Measurements from ENCODE around the gene ARSA. TPM values are rescaled to one million over a fixed set of nuclear protein-coding genes. Genes with fewer than 3 reads are reported as not detected.
A peak's percentile ranks its signal among the peaks of the same experiment; 100 is the strongest.

ARSA gene
- total and polyA plus RNA-seq, 2 of the 13 experiments (the other 11 are each of a cell fraction or from before 2014, with no cell fraction given), result 9.0 to 11.5 TPM

DNA sequence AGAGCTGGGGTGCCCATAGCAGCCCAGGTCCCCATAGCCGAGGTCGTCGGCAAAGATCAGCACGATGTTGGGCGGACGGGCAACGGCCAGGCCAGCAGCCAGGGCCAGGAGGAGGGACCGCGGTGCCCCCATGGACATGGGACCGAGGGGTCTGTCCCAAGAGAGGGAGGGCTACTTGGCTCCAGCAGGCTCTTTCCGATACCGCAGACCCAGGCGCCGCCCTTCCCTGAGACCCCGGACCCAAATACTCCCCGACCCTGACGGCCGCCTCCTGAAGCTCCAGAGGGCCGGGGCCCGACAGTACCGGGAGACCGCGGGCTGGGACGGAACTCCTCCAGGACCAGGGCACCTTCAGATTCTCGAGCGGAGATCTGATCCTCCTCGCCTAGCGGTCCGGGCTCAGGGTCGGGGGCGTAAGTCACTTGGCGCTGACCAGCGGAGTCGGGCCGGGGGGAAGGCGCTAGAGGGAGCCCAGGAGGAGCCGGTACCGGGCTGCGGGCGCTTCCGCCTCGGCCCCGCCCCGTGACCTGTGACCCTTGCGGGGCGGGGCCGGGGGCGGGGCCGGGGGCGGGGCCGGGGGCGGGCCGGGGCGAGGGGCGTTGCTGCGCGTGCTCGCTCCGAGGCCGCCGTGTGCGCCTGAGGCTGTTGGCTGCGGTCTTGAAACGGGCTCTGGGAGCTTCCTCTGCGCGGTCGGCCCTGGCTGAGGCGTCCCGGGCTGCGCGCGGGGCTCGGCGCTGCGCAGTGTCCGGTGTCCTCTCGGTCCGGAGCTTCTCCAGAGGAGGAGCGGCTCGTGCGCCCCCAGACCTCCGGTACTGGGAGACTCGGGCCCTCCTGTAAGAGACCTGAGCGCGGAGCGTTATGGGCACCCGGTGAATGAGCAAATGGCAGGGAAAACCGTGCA, at the start of gene ARSA (continued):
- TF ChIP-seq ATAD3A (CRISPR knock-in tag; IDR thresholded peaks at IDR 0.05) (no peak), SALL1 (CRISPR knock-in tag; IDR thresholded peaks at IDR 0.05) (peak; percentile 26; the same call in 1 of the 2 replicates), ZNF766 (CRISPR knock-in tag; IDR thresholded peaks at IDR 0.05; ENCODE audit: borderline replicate concordance) (no peak), GFI1 (CRISPR knock-in tag; IDR thresholded peaks at IDR 0.05; ENCODE audit: borderline replicate concordance) (no peak), SPEN (CRISPR knock-in tag; IDR thresholded peaks at IDR 0.05; ENCODE audit: low read depth) (peak; percentile 23), ZFYVE20 (CRISPR knock-in tag; IDR thresholded peaks at IDR 0.05; ENCODE audit: borderline replicate concordance, low read depth) (0 out of 2 replicates have a peak, but pooled peaks have one; percentile 24), KAT2B (IDR thresholded peaks at IDR 0.05; ENCODE audit: borderline replicate concordance, low read depth, low read length) (no peak), ZNF879 (CRISPR knock-in tag; IDR thresholded peaks at IDR 0.05) (peak; percentile 48; the same call in 1 of the 2 replicates), POLR2A (IDR thresholded peaks at IDR 0.05; ENCODE audit: insufficient read depth in 1 of 2, low read depth in 2 of 2, low read length in 2 of 2) (peak; percentile 79 to 92), GTF2F1 (IDR thresholded peaks at IDR 0.05; ENCODE audit: low read length) (no peak), ZNF614 (CRISPR knock-in tag; IDR thresholded peaks at IDR 0.05; ENCODE audit: borderline replicate concordance) (no peak), ZNF235 (CRISPR knock-in tag; IDR thresholded peaks at IDR 0.05; ENCODE audit: borderline replicate concordance) (no peak), KAT8 (CRISPR knock-in tag; IDR thresholded peaks at IDR 0.05) (0 out of 2 replicates have a peak, but pooled peaks have one; percentile 44), ZSCAN12 (CRISPR knock-in tag; IDR thresholded peaks at IDR 0.05) (0 out of 2 replicates have a peak, but pooled peaks have one; percentile 27), ZMYM4 (CRISPR knock-in tag; IDR thresholded peaks at IDR 0.05) (peak; percentile 10; the same call in 1 of the 2 replicates), HNRNPL (IDR thresholded peaks at IDR 0.05; ENCODE audit: low read depth, low read length) (no peak), KLF12 (CRISPR knock-in tag; IDR thresholded peaks at IDR 0.05; ENCODE audit: borderline replicate concordance) (peak; percentile 77; the same call in 1 of the 2 replicates), POLR2AphosphoS5 (IDR thresholded peaks at IDR 0.05; ENCODE audit: low read depth, low read length) (peak; percentile 86), ARHGAP35 (CRISPR knock-in tag; IDR thresholded peaks at IDR 0.05; ENCODE audit: borderline replicate concordance) (no peak)
- TF ChIP-seq, protein P1, sequence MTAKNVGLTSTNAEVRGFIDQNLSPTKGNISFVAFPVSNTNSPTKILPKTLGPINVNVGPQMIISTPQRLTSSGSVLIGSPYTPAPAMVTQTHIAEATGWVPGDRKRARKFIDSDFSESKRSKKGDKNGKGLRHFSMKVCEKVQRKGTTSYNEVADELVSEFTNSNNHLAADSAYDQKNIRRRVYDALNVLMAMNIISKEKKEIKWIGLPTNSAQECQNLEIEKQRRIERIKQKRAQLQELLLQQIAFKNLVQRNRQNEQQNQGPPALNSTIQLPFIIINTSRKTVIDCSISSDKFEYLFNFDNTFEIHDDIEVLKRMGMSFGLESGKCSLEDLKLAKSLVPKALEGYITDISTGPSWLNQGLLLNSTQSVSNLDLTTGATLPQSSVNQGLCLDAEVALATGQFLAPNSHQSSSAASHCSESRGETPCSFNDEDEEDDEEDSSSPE (CRISPR knock-in tag; IDR thresholded peaks at IDR 0.05), result 0 out of 2 replicates have a peak, but pooled peaks have one; percentile 45
- TF ChIP-seq, protein P2, sequence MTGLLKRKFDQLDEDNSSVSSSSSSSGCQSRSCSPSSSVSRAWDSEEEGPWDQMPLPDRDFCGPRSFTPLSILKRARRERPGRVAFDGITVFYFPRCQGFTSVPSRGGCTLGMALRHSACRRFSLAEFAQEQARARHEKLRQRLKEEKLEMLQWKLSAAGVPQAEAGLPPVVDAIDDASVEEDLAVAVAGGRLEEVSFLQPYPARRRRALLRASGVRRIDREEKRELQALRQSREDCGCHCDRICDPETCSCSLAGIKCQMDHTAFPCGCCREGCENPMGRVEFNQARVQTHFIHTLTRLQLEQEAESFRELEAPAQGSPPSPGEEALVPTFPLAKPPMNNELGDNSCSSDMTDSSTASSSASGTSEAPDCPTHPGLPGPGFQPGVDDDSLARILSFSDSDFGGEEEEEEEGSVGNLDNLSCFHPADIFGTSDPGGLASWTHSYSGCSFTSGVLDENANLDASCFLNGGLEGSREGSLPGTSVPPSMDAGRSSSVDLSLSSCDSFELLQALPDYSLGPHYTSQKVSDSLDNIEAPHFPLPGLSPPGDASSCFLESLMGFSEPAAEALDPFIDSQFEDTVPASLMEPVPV (CRISPR knock-in tag; IDR thresholded peaks at IDR 0.05), result 0 out of 2 replicates have a peak, but pooled peaks have one; percentile 22
- TF ChIP-seq, protein P3, sequence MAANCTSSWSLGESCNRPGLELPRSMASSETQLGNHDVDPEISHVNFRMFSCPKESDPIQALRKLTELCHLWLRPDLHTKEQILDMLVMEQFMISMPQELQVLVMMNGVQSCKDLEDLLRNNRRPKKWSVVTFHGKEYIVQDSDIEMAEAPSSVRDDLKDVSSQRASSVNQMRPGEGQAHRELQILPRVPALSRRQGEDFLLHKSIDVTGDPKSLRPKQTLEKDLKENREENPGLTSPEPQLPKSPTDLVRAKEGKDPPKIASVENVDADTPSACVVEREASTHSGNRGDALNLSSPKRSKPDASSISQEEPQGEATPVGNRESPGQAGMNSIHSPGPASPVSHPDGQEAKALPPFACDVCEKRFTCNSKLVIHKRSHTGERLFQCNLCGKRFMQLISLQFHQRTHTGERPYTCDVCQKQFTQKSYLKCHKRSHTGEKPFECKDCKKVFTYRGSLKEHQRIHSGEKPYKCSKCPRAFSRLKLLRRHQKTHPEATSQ (CRISPR knock-in tag; IDR thresholded peaks at IDR 0.05; ENCODE audit: borderline replicate concordance), result no peak
- TF ChIP-seq, protein P4, sequence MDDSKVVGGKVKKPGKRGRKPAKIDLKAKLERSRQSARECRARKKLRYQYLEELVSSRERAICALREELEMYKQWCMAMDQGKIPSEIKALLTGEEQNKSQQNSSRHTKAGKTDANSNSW (CRISPR knock-in tag; IDR thresholded peaks at IDR 0.05; ENCODE audit: borderline replicate concordance), result peak; percentile 30; the same call in 1 of the 2 replicates
- TF ChIP-seq, protein P5, sequence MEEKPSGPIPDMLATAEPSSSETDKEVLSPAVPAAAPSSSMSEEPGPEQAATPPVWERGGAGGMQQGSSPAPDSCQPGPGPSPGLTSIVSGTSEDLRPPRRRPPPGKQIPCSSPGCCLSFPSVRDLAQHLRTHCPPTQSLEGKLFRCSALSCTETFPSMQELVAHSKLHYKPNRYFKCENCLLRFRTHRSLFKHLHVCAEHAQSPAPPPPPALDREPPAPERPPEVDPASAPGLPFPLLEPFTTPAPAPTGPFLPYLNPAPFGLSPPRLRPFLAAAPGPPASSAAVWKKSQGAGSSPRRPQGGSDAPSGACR (CRISPR knock-in tag; IDR thresholded peaks at IDR 0.05), result 0 out of 2 replicates have a peak, but pooled peaks have one; percentile 29

All from HepG2 (cell line).